PC-3 (cell line): ENCODE results near the gene PAPOLB.

Experiments
- EZH2 ChIP-seq: fragments of 300-600 bp; sonication (generic); IDR thresholded peaks from one replicate; pipeline ENCODE4 v1.6.1; 2017; ENCODE audit warnings: antibody characterized with exemption, mild to moderate bottlenecking, low read length; ENCODE audit not compliant: unreplicated experiment
- EZH2phosphoT487 ChIP-seq: fragments of 300-600 bp; sonication (generic); IDR thresholded peaks from 2 replicates; pipeline ENCODE4 v1.6.1; 2018; ENCODE audit warnings: mild to moderate bottlenecking, antibody characterized with exemption, low read length, borderline replicate concordance
- TF ChIP-seq, protein P1 (sequence below): fragments of 300-600 bp; sonication (generic); conservative IDR thresholded peaks from 2 replicates; pipeline ENCODE4 v1.5.1; 2017; ENCODE audit warnings: antibody characterized with exemption, low read depth, mild to moderate bottlenecking, low read length

DNA sequence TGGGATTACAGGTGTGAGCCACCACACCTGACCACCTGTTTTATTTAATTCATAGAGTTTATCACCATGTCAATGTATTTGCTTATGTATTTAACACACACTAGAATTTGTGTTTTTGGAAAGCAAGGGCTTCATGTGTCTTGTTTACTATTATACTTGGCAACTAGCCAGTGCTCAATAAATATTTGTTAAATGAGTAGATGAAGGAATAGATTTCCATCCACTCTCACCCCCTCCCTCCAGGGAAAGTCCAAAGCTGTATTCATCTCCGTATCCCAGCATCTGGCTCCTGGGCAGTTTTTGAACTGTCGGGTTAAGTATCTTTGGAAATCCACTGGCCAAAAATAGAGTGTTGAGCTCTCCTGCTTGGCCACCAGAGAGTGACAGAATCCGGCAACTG, 26.3 kb upstream of the PAPOLB start:
- TF ChIP-seq, protein P1, sequence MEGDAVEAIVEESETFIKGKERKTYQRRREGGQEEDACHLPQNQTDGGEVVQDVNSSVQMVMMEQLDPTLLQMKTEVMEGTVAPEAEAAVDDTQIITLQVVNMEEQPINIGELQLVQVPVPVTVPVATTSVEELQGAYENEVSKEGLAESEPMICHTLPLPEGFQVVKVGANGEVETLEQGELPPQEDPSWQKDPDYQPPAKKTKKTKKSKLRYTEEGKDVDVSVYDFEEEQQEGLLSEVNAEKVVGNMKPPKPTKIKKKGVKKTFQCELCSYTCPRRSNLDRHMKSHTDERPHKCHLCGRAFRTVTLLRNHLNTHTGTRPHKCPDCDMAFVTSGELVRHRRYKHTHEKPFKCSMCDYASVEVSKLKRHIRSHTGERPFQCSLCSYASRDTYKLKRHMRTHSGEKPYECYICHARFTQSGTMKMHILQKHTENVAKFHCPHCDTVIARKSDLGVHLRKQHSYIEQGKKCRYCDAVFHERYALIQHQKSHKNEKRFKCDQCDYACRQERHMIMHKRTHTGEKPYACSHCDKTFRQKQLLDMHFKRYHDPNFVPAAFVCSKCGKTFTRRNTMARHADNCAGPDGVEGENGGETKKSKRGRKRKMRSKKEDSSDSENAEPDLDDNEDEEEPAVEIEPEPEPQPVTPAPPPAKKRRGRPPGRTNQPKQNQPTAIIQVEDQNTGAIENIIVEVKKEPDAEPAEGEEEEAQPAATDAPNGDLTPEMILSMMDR, result no peak
- no peak for TF ChIP-seq EZH2phosphoT487
- TF ChIP-seq EZH2, result no peak
